Activated naive CD8-positive, alpha-beta T cell treated with anti-CD3 and anti-CD28 coated beads, Interleukin-2, amount 50 U/mL, for 24 hours (primary cell): Measurements from ENCODE around the gene AIF1L.
A peak's percentile ranks its signal among the peaks of the same experiment; 100 is the strongest.

Experiments used
- ATAC-seq: fragments of 150-1000 bp; cut with Tn5 transposase; one replicate; pipeline ENCODE4 v1.10.0; 2021
- DNase-seq: peaks from one replicate; pipeline ENCODE4 v3.0.0; 2021
- H3K27ac Mint-ChIP-seq: one replicate; pipeline ENCODE4 v1.8.0; 2021; ENCODE audit warnings: mild to moderate bottlenecking, mixed read lengths
- H3K27me3 Mint-ChIP-seq: one replicate; pipeline ENCODE4 v1.8.0; 2021; ENCODE audit warnings: mixed read lengths
- H3K36me3 Mint-ChIP-seq: one replicate; pipeline ENCODE4 v1.8.0; 2021; ENCODE audit warnings: low read depth, mixed read lengths
- H3K4me1 Mint-ChIP-seq: one replicate; pipeline ENCODE4 v1.8.0; 2021; ENCODE audit warnings: mixed read lengths
- H3K4me3 Mint-ChIP-seq: one replicate; pipeline ENCODE4 v1.8.0; 2021; ENCODE audit warnings: mild to moderate bottlenecking, moderate library complexity, mixed read lengths
- H3K9me3 Mint-ChIP-seq: one replicate; pipeline ENCODE4 v1.8.0; 2021; ENCODE audit warnings: mixed read lengths

AIF1L gene

DNA sequence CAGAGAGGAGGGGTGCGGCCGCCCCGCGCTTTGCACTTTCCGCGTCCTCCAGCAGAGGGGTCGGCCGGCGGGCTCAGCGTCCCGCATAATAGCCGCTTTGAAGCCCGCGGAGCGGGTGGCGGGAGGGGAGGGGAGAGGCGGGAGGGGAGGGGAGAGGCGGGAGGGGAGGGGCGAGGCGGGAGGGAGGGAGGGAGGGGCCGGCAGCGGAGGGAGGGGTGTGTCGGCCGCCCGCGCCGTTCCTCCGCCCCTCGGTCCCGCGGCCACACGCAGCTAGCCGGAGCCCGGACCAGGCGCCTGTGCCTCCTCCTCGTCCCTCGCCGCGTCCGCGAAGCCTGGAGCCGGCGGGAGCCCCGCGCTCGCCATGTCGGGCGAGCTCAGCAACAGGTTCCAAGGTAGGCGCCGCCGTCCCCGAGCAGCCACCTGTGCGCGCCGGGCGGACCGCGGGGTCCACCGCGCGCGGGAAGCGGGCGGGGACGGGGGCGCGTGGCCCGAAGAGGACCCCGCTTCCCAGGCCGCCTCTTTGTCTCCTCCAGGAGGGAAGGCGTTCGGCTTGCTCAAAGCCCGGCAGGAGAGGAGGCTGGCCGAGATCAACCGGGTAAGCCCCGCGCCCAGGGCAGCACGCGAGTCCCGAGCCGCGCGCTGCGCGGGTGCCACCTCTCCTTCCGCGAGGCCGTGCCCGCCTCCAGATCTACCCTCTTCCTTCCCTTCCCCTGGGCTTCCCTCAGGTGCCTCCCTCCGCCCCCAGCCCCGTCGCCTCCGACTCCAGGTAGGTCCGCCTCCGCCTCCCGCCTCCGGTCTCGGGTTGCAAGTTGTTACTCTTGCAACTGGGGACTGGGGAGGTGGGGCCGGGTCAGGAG is at the start of gene AIF1L:
Gene AIF1L (plus strand): TSS at position 263 of the 857 bp plus-strand sequence. CDS start 99 bp downstream, at position 362.
- peak; percentile 25 for DNase-seq
- H3K4me1 Mint-ChIP-seq = peaks cover 6% of the 10 kb centered on the region
- peak within 1 kb of the TSS; percentile 61 for H3K4me3 Mint-ChIP-seq
- peak within 1 kb of the TSS; percentile 19 for H3K27ac Mint-ChIP-seq
- no peak for ATAC-seq
- H3K36me3 Mint-ChIP-seq = no peaks in the 10 kb centered on the region
- no peaks in the 10 kb centered on the region for H3K9me3 Mint-ChIP-seq
- H3K27me3 Mint-ChIP-seq = peaks cover 31% of the 10 kb centered on the region

- ATAC-seq (peak; percentile 87), DNase-seq (peak; percentile 83)
- no peaks in the 10 kb centered on the region for H3K36me3 Mint-ChIP-seq
- H3K4me3 Mint-ChIP-seq = no peak overlapping the region
- H3K4me1 Mint-ChIP-seq = peaks cover 11% of the 10 kb centered on the region
- no peak overlapping the region for H3K27ac Mint-ChIP-seq
- H3K9me3 Mint-ChIP-seq = no peaks in the 10 kb centered on the region
- peaks cover 2% of the 10 kb centered on the region for H3K27me3 Mint-ChIP-seq
These were observed 49.6 kb upstream of the AIF1L start for GRCh38 chr9:131046581-131047202.

DNA sequence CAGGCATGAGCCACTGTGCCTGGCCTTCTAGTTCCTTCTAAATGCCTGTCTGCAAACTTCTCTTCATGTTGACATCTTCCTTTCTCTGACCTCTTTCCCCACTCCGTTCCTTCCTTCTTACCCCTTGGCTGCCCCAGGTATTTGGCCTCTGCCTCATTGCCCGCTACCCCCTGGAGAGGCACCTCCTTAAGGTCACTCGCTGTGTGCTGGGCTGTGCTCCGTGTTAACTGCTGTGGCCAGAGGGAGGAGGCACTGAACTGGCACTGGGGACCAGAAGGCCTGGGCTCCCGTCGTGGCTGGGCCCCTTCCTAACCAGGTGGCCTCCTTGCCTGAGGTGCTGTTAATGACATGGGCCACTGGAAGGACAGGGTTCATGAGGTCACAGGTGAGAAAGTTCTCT is 48.0 kb upstream of the AIF1L start:
- Mint-ChIP-seq H3K4me1 (peaks cover 9% of the 10 kb centered on the region), H3K27ac (no peak overlapping the region), H3K9me3 (no peaks in the 10 kb centered on the region), H3K27me3 (peaks cover 2% of the 10 kb centered on the region), H3K4me3 (no peak overlapping the region), H3K36me3 (no peaks in the 10 kb centered on the region)
- ATAC-seq (no peak), DNase-seq (no peak)

- Mint-ChIP-seq H3K27me3 (peaks cover 2% of the 10 kb centered on the region), H3K4me1 (peaks cover 6% of the 10 kb centered on the region), H3K4me3 (no peak overlapping the region), H3K9me3 (no peaks in the 10 kb centered on the region), H3K27ac (no peak overlapping the region), H3K36me3 (no peaks in the 10 kb centered on the region)
- DNase-seq (no peak), ATAC-seq (no peak)
These were observed 47.5 kb upstream of the AIF1L start for GRCh38 chr9:131048820-131049219.

- no peaks in the 10 kb centered on the region for H3K9me3 Mint-ChIP-seq
- no peak overlapping the region for H3K4me3 Mint-ChIP-seq
- H3K4me1 Mint-ChIP-seq = peaks cover 5% of the 10 kb centered on the region
- no peak for DNase-seq
- H3K27me3 Mint-ChIP-seq = peaks cover 2% of the 10 kb centered on the region
- H3K27ac Mint-ChIP-seq = no peak overlapping the region
- no peak for ATAC-seq
- H3K36me3 Mint-ChIP-seq = no peaks in the 10 kb centered on the region
These were observed 46.3 kb upstream of the AIF1L start for GRCh38 chr9:131049829-131050715.

DNA sequence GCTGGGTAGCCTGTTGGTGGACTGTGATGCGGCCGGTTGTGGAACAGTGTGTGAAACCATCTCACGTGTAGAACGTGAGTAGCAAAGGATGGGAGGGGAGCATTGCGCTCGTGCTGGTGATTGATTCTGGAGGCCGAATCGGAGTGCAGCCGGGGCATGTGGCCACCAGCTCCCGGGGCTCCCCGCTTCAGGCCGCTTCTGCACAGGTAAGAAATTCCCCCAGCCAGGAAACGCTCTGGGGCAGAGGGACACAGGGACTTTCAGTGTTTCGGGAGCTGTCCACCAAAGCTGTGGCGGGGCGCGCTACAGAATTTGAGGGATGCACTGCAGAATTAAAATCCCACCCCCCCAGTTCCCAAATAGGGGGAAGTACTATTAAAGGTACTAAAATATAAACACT is 45.5 kb upstream of the AIF1L start:
- ATAC-seq (no peak), DNase-seq (no peak)
- Mint-ChIP-seq H3K4me1 (peaks cover 5% of the 10 kb centered on the region), H3K36me3 (no peaks in the 10 kb centered on the region), H3K27ac (no peak overlapping the region), H3K4me3 (no peak overlapping the region), H3K27me3 (peaks cover 2% of the 10 kb centered on the region), H3K9me3 (no peaks in the 10 kb centered on the region)

DNA sequence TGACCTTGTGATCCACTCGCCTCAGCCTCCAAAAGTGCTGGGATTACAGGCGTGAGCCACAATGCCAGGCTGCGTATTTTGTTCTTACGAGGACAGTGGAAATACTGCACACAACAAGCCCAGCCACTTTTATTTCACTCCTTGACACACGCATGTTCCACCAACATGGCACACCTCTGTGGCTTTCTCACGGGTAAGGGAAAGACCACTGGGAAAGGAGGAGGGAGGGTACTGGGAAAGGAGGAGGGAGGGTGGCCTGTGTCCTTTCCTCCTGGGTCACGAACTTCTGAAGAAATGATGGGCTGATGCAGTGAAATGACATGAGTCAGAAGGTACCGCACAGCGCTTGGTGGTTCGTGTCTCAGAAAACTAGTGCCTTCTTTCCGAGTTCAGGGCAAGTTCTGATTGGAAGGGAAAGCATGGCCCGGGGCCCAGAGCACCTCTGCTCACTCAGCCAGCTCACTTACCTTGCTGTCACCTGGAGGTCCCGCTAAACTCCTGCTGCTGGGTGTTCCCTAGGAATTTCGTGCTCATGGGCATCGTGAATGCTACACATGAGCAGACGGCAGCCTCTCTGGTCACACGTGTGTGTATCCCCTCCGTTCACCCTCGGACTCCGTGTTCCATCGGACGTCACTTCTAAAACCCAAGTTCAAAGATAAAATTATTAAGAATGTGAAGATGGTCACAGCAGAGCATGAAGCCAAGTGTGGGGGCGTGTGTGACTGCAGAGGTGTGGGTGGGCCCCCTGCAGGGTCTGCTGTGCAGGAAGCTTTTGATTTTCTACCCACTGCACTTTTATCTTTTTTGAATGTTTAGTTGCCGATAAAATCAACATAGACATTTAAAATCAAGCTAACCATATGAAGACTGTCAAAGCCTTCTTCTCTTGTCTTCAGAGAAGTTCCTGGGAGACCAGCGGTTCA is 44.5 kb upstream of the AIF1L start:
- Mint-ChIP-seq H3K27me3 (peaks cover 2% of the 10 kb centered on the region), H3K36me3 (no peaks in the 10 kb centered on the region), H3K9me3 (no peaks in the 10 kb centered on the region), H3K27ac (no peak overlapping the region), H3K4me3 (no peak overlapping the region), H3K4me1 (peaks cover under 1% of the 10 kb centered on the region)
- ATAC-seq (no peak), DNase-seq (no peak)

DNA sequence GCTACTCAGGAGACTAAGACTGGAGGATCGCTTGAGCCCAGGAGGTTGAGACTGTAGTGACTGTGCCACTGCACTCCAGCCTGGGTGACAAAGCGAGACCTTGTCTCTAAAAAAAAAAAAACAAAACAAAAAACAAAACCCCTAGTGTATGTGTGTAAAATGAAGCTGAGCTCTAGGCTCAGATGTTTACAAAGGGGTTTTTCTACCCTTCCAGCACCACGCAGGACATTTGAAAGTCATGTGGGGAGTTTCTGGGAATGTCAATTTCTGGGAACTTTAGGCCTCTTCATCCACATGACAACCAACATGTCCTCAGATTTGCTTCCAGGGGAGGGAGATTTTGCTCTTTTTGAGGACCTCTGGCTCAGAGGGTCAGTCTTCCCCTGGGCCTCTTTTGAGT is 42.4 kb upstream of the AIF1L start:
- Mint-ChIP-seq H3K27ac (no peak overlapping the region), H3K4me3 (no peak overlapping the region), H3K27me3 (peaks cover 2% of the 10 kb centered on the region), H3K36me3 (no peaks in the 10 kb centered on the region), H3K4me1 (no peaks in the 10 kb centered on the region), H3K9me3 (no peaks in the 10 kb centered on the region)
- DNase-seq (no peak), ATAC-seq (no peak)

GRCh38 chr9:131056781-131057506 is 39.4 kb upstream of the AIF1L start:
- H3K4me1 Mint-ChIP-seq = no peaks in the 10 kb centered on the region
- no peaks in the 10 kb centered on the region for H3K27me3 Mint-ChIP-seq
- no peak overlapping the region for H3K4me3 Mint-ChIP-seq
- H3K36me3 Mint-ChIP-seq = no peaks in the 10 kb centered on the region
- H3K27ac Mint-ChIP-seq = no peak overlapping the region
- ATAC-seq = no peak
- DNase-seq = no peak
- no peaks in the 10 kb centered on the region for H3K9me3 Mint-ChIP-seq

DNA sequence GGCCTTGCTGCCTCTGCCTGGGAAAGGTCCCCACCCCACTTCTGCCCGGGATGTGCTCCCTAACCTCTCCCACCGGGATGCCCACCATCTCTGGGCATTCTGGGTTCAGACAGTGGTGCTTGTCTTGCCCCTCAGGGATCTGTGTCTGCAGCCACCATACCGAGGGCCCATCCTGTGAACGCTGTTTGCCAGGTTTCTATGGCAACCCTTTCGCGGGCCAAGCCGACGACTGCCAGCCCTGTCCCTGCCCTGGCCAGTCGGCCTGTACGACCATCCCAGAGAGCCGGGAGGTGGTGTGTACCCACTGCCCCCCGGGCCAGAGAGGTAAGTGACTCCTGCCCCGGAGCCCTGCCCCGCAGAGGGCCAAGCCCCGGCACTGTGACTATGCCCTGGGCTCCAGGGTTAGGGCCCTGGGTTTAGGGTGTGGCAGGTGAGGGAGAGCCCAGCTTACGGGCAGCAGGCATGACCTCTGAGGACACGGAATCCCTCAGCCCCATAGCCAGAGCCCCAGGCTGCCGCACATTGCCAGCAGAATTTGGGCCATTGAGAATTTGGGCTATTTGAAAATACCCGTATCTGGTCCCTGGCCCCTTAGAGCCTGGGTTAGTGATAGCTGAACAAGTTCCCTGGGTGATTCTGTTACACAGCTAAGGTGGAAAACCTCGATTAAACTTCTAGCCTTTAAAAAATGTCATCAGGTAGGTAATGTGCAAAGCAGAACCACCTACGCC is 35.3 kb upstream of the AIF1L start:
- no peak overlapping the region for H3K4me3 Mint-ChIP-seq
- no peaks in the 10 kb centered on the region for H3K36me3 Mint-ChIP-seq
- no peak for DNase-seq
- no peak for ATAC-seq
- H3K27ac Mint-ChIP-seq = no peak overlapping the region
- H3K9me3 Mint-ChIP-seq = no peaks in the 10 kb centered on the region
- no peaks in the 10 kb centered on the region for H3K4me1 Mint-ChIP-seq
- no peaks in the 10 kb centered on the region for H3K27me3 Mint-ChIP-seq

DNA sequence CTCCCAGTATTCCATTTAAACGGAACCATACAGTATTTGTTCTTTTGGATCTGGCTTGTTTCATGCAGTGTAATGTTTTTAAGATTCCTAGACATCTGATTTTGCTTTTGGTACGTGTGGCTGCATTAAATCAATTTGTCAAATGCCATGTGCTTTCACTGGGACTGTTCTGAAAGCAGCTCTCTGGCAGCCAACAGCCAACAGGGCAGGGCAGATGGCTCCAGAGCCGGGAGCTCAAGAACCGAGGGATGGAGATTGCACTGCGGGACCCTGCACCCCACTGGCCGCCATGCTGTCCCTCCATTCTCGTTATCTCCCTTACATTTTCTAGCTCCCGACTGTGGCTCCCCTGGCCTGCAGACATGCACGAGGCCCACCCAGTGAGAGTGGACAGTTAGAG is 33.4 kb upstream of the AIF1L start:
- DNase-seq (no peak), ATAC-seq (no peak)
- Mint-ChIP-seq H3K27me3 (no peaks in the 10 kb centered on the region), H3K27ac (no peak overlapping the region), H3K36me3 (no peaks in the 10 kb centered on the region), H3K4me1 (no peaks in the 10 kb centered on the region), H3K4me3 (no peak overlapping the region), H3K9me3 (no peaks in the 10 kb centered on the region)

GRCh38 chr9:131065599-131065998 is 30.7 kb upstream of the AIF1L start:
- no peaks in the 10 kb centered on the region for H3K36me3 Mint-ChIP-seq
- H3K4me3 Mint-ChIP-seq = no peak overlapping the region
- no peak for DNase-seq
- H3K9me3 Mint-ChIP-seq = no peaks in the 10 kb centered on the region
- H3K27me3 Mint-ChIP-seq = no peaks in the 10 kb centered on the region
- no peak for ATAC-seq
- H3K4me1 Mint-ChIP-seq = no peaks in the 10 kb centered on the region
- no peak overlapping the region for H3K27ac Mint-ChIP-seq

- Mint-ChIP-seq H3K4me3 (no peak overlapping the region), H3K27ac (no peak overlapping the region), H3K4me1 (no peaks in the 10 kb centered on the region), H3K9me3 (no peaks in the 10 kb centered on the region), H3K27me3 (no peaks in the 10 kb centered on the region), H3K36me3 (no peaks in the 10 kb centered on the region)
- no peak for DNase-seq
- ATAC-seq = no peak
These were observed 28.7 kb upstream of the AIF1L start for GRCh38 chr9:131067625-131068024.
